ENCODE measurements around the gene HLCS.

HLCS gene

DNA sequence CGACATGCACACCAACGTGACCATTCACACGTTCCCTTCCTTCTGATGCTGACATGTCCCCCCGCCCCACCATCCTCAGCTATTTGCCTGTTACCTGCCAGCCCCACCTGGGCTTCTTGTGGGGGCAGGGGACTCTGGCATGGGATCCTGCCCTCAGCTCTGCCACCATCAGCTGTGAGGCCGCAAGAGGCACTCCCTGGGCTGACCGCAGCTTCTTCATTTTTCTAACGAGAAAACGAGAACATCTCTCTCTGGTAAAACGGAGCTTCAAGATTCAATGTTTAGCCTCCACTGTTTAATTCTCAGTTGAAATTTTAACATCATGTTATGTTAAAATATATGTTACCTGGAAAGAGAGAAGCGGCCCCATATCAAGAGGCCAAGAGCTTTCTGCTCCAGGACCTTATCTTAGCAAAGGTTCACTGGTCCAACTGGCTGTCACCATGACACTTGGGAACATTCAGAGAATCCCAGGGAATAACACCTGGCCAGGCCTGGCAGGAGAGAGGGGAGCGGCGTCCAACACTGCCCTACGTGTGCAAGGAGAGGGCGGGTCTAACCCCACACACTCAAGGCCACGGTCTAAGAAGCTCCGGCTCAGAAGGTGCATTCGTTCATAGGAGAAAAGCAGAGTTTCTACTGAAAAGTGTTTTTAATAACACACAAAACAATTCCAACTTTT, 51.3 kb downstream of the HLCS start:
- DNase-seq (ENCODE audit: low read depth), result no peak

DNA sequence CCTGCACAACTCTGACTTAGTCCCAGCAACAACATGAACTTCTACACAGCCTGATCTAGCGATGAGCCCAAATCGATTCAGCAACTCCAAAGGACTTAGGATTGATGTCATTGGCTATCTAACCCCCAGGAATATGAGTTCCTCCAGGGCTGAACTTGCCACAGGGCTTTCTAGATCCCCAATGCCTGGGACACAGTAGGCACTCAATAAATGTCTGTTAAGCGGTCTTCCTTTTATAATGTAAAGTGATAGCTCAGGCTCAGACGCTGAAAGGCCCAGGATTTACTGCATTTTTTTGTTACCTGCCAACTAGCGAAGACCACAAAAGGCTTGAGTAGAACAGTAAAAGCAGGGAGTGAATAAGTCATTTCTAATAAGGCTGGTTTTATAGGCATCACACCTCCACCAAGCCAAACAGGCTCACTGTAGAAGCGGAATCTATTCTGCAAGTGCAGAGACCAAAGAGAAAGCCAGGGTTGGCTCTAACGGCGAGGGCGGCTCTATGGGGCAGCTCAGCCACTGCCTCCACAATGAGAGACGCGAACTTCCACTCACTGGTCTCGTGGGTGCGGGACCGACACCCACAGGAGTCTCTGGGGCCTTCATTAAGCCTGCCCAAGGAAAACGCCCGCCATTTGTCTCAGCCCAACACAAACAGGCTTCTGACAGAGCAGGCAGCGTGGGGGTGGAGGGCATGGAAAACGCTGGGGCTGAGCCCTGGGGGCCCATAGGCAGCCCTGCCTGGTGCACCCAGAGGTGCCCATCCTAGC, 52.0 kb downstream of the HLCS start:
- DNase-seq (ENCODE audit: low read depth), result no peak

DNA sequence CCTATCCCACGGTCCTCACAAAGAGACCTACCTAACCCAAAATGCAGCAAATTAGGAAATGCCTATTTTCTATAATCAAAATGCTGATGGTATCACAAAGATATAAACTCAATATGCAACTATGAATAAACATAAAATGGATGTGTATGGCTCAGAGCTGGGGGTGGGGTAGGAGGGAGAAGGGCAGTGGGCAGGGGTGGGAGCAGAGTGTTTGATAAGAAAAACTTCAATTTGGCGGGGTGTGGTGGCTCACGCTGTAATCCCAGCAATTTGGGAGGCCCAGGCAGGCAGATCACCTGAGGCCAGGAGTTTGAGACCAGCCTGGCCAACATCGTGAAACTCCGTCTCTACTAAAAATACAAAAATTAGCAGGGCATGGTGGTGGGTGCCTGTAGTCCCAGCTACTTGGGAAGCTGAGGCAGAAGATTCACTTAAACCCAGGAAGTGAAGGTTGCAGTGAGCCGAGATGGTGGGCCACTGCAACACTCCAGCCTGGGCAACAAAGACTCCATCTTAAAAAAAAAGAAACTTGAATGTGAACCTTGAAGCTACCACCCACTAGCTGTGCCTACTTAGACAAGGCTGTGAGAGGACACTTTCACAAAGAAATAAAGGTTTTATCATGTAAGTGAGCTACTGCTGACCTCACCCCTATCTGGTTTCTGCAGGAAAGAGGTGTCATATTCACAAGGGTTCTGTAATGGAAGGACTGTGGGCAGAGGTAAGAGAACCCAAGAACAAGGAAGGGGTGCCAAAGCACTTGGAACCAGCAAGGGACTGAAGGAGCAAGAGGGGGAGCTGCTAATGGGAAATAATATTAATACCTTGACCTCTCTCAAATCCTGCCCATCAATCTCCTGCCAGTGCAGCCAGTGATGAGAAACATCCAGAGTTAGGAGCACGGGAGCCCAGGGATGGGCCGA, 53.0 kb downstream of the HLCS start:
- no peak for DNase-seq (ENCODE audit: low read depth)

DNA sequence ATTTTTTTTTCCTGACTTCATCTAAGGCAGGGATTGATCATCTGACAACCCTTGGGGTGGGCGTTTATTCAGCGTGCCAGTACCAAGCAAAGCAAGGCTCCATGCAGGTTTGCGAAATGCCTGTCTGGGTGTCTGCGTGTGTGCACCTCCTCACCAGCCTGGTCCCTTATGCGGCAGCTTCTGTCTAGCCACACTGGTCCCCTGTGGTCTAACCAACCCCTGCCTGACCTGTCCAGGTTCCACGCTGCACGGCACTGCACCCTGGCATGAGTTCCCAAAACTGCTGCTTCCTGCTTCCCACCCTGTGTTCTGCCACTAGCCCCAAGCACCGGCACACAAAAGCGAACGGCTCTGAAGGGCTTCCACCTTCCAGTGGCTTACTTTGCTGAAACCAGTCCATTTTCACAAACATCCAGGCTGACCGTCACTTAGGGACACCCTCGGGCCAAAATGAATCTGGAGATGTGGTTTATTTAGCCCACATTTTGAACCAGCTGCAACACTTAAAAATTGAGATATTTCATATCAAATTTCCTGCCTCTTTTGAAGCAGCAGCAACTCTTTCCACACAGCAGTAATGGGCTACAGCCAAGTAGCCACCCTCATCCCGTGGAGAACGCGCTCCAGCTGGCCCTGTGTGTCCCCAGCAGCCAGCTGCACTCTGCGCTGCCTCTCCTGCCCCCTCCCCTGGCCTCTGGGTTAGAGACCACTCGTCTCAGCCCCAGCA, 55.7 kb downstream of the HLCS start:
- peak; percentile 38 for DNase-seq (ENCODE audit: low read depth)

DNA sequence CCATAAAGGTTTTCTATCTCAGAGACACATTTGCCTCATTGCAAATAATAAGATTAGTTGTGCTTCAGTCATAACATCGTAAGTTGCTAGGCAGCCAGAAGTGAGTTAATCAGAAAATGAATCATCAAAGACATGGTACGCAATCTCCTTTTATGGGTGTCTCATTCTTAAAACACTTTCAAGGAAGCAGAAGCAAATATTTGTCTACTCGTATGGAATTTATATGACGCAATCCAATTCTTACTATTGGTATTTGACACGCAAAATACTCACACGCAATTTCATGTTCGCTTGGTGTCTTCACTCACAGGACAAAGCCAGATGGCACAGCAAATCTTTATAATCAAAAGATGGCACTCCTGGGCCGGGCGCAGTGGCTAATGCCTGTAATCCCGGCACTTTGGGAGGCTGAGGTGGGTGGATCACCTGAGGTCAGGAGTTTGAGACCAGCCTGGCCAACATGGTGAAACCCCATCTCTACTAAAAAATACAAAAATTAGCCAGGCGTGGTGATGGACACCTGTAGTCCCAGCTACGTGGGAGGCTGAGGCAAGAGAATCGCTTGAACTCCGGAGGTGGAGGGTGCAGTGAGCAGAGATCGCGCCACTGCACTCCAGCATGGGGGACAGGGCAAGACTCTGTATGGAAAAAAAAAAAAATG, 56.4 kb downstream of the HLCS start:
- peak; percentile 88 for DNase-seq (ENCODE audit: low read depth)

DNA sequence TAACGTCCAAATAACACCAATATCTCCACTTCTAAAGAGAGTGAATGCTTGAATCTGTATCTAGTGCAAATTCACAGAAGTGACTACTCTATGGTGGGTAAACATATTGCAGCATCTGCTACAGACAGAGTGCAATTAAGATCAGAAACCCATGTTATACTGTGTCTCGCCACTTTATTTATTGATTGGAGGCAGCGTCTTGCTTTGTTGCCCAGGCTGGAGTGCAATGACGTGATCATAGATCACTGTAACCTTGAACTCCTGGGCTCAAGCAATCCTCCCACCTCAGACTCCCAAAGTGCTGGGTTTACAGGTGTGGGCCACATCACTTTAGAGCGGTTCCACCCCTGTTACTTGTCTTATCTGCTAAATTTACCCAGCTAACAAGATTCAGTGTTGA, 57.0 kb downstream of the HLCS start:
- no peak for DNase-seq (ENCODE audit: low read depth)

DNA sequence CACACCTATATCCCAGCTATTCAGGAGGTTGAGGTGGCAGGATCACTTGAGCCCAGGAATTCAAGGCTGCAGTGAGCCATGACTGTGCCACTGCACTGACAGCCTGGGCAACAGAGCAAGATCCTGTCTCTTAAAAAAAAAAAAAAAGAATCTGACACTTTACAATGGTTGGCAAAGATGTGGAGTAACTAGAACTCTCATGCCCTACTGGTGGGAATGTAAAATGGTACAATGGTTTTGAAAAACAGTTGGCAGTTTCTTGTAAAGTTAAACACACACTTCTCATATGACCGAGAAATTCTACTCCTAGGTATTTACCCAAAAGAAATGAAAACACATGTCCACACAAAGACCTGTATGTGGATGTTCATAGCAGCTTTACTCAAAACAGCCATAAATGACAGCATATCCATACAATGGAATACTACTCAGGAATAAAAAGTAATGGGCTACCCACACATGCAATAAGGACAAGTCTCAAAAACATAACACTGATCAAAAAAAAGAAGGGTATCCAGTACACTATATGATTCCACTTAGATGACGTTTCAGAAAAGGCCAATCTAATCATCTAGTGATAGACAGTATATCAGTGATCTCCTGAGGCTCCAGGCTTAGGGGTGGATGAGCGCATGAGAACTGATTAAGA, 58.1 kb downstream of the HLCS start:
- no peak for DNase-seq (ENCODE audit: low read depth)

DNA sequence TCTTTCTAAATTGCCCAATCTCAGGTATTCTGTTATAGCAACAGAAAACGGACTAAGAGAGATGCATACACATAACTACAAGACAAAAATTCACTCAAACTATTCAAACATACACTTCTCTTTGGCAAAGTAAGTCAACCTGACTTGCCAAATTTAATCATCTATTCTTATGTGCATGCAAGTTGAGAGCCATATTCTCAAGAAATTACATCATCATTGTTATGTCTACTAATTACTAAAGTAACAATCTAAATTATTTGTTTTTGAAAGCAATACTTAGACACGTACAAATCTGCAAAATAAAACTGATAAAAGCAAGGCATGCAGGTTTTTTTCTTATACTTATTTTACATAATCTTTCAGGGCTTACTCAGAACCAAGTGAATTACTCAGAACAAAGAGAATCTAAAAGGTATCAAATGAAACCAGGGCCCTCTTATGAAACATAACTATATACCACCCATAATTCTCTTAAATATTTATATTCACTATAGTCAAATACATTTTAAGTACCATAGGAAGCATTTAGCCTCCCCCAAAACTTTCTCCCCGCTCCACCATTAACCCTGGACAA, 62.3 kb downstream of the HLCS start:
- DNase-seq (ENCODE audit: low read depth), result no peak

DNA sequence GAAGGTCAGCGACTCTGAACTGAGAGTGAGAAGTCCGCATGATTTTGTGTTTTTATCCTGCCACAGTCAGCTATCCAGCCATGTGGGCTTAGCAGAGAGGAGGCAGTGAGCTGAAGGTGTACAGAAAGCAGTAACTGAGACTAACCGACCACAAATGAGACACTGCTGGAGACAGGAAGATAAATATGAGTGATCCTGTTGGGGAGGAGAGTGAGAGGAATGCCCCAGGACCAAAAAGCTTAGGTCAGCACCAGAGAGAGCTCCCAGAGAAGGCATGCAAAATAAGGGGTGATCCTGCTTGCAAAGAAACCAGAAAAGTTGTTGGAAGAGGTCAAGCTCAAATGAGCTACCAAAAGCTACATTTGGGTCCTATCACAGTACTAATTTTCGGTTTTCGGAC, 63.7 kb downstream of the HLCS start:
- DNase-seq (ENCODE audit: low read depth), result no peak

DNA sequence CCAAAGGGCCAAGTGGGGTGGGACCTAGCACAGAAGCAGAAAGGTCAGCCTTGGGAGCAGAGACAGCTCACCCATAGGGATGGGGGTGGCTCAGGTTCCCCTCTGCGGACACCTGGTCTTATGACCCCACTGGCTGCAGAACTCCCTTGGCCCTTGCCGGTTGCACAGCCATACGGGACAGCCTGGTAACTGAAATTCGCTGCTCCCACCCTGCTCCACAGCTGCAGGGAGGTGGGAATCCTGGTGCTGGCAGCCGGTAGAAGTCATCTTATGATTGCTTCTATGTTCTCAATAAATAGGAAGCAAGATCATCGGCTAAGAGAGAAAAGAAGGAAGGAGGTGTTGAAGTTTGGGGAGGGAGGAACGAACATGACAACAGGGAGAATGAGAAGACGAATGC, 64.1 kb downstream of the HLCS start:
- DNase-seq (ENCODE audit: low read depth), result no peak

DNA sequence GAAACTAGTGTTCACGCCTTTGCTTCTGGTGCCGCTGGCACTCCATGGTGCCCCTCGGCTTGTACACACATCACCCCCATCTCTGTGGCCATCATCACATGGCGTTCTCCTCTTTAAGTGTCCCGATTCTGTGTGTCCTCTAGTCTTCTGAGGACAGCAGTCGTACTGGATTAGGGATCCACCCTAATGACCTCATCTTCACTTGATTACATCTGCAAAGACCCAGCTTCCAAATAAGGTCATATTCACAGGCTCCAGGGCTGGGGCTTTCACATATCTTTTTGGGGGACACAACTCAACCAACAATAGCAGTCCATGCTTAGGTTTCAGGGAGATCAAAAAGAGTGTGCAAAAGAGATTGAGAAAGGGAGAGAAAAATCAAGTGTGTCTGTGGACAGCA, 64.9 kb downstream of the HLCS start:
- no peak for DNase-seq (ENCODE audit: low read depth)

DNA sequence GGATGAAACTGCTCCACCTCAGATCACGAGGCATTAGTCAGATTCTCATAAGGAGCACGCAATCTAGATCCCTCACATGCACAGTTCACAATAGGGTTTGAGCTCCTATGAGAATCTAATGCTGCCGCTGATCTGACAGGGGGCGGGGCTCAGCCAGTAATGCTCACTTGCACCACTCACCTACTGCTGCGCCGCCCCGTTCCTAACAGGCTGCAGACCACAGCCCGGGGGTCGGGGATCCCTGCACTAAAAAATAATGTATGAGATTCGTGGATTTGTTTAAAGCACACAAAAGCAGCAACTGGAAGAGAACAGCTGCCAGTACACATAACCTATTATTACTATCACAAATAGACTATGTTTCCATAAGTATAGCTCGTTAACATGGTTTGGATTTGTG, 72.9 kb downstream of the HLCS start:
- DNase-seq (ENCODE audit: low read depth), result no peak

DNA sequence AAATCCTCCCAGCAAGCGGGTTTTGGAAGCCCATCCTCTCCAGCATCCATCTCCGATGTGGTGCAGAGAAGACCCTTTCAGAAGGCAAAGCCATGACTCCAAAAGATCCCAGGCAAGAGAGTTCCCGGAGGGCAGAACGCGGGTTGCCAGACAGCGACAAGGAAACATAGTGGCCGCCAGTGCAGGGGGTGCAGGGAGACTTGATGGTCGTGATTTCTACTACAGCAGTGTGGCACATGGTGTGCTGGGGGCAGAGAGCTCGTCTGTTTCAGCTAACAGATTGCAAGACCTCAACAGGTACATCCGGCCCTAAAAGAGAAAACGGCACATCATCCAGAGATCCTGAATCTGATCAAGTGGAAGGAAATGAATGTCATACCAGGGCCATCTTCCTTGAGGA, 74.3 kb downstream of the HLCS start:
- no peak for DNase-seq (ENCODE audit: low read depth)

DNA sequence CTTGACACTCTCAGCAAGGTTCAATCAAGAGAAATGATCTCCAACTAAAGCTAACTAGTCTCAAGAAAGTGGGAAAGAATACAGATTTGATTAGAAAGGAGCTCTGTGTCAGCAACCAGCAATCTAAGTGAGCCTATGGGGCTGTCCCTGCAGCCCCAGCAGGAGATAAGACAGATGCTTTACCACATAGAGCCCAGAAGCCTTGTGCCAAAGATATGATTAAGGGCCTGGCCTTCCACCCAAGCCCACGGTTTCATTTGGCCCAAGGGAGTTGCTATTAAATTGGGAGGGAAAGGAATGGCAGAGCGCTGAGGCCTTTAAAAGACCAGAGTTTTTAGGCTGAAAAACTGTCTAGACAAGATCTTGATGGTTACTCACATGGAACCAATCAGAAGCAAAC, 74.8 kb downstream of the HLCS start:
- DNase-seq (ENCODE audit: low read depth), result no peak

DNA sequence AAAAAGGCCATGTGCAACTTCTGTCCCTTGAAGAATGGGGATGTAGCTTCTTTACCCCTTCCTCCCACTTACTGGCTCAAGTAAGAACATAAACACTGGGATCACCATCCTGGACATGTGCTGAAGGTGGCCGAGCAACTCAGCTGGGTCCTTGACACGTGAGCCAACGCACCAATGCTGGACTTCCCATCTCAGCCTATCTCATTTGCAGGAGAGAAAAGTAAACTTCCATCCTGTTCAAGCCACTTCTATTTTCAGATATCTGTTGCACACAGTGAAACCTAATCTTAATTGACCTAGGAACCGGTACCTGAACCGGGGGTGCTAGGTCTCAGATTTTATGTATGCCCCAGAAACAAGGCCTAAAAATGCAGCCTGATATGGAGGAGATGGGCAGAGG, 75.3 kb downstream of the HLCS start:
- DNase-seq (ENCODE audit: low read depth), result no peak

DNA sequence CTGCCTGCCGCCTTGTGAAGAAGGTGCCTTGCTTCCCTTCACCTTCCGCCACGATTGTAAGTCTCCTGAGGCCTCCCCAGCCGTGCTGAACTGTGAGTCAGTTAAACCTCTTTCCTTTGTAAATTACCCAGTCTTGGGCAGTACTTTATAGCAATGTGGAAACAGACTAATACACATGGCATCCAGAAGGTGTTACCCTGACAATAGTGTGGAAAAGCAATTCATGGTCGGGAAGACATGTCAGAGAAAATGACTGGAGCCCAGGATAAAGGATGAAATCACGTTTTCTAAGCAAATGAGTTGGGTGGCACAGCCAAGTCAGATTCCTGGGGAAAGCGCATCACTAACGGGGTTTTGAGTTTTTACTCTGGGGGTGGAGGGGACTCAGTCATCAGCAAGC, 76.4 kb downstream of the HLCS start:
- DNase-seq (ENCODE audit: low read depth), result no peak

DNA sequence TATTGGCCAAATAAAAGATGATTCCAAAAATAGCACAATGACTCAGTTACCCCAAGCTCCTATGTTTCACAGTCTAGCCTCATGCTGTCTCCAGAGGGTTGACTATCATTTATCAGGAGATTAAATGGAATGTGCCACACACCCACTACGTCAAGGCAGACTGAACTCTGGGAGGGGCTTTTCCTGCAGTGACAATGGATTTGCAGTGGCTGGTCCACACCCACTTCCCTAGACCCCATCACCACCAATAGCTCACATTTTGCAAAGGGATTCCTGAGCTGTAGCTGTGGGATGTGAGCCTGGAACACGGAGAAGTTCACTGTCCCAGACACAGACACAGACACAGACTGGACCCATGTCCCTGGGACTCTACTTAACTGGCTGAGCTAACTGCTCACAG, 77.1 kb downstream of the HLCS start:
- no peak for DNase-seq (ENCODE audit: low read depth)

DNA sequence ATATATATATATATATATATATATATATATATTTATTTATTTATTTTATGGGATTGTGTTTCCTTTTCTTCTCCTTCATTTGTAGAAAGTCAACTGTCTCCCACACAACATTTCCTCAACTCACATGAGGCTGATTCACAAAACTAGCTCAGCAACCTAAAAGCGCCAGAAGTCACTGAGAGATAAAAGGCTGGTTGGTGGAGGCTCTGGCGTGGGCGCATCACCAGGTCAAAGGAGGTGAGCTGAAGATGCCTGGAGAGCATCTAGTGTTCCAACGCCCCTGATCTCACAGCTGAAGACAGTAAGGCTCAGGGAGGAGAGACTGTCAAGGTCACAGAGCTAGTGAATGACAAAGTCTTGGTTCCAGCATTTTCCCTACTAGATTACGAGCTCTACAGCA, 78.0 kb downstream of the HLCS start:
- no peak for DNase-seq (ENCODE audit: low read depth)

DNA sequence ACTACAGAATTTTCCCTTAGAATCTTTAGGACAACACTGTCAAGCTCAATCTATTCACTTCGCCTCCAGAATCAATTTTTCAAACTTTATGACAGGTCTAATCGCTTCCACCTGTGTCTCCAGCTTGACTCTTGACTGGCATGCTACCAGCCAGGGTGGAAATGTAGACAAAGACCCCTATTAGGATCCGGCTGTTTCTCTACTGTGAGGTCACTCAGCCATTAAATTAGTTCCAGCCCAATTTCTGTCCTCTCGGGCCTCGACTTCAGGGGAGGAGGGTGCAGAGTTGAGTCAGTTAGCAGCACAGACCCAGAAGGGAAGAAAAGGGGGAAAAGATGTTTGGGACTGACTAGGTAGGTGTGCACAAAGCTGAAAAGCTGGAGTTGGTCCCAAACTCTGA, 78.5 kb downstream of the HLCS start:
- DNase-seq (ENCODE audit: low read depth), result no peak

DNA sequence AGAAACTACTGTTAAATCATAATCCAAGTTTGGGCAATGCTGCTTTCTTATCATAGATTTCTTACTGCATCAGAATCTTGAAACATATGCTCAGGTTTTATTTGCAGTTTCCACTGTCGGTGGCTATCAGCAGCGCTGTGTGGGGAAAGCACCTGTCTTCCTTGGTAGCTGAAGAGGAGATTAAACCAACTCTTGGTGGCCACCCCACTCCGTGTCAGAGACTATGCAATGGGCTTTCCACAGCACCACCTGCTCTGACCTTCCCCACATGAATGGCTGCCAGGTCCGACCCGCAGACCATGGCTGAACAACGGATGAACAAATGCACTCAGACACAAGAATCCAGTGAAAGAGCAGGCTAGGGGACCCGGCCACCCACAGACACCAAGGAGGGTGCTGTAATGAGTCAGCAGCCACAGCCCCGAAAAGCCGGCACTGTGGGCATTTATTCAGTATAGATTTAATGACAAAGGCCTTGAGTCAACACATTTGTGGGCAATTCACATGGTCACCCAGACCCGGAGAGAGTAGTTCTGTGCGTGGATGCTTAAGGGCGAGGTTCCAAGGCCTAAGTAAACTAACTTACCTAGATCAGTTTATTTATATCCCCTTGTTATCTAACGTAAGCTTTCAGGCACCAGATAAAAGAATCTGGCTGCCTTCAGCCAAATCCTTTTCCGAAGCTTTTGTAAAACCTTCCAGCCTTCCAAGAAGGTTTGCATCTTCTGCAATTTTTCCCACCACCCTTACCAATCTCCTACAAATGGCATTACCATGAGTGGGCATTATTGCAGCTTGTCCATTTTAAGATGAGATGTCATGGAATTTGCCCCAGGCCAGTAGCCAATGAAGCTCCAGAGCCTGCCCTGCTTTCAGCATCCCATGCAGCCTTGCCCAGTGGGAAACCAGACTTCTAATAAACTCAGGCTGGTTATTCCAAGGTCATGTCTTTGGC, 82.7 kb downstream of the HLCS start:
- DNase-seq (ENCODE audit: low read depth), result no peak

All from stromal cell of bone marrow (primary cell).